Activated naive CD4-positive, alpha-beta T cell treated with anti-CD3 and anti-CD28 coated beads, Interleukin-2, amount 50 U/mL, for 24 hours (primary cell): Measurements from ENCODE around the gene MRPS5.

ENCODE experiments used
- H3K27ac Mint-ChIP-seq: one replicate; pipeline ENCODE4 v1.8.0; 2021; ENCODE audit warnings: mild to moderate bottlenecking, mixed read lengths
- H3K27me3 Mint-ChIP-seq: one replicate; pipeline ENCODE4 v1.8.0; 2021; ENCODE audit warnings: mixed read lengths
- H3K36me3 Mint-ChIP-seq: one replicate; pipeline ENCODE4 v1.8.0; 2021; ENCODE audit warnings: mixed read lengths
- H3K4me1 Mint-ChIP-seq: one replicate; pipeline ENCODE4 v1.8.0; 2021; ENCODE audit warnings: mixed read lengths
- H3K4me3 Mint-ChIP-seq: one replicate; pipeline ENCODE4 v1.8.0; 2021; ENCODE audit warnings: mild to moderate bottlenecking, mixed read lengths
- H3K9me3 Mint-ChIP-seq: one replicate; pipeline ENCODE4 v1.8.0; 2021; ENCODE audit warnings: mixed read lengths

MRPS5 gene

GRCh38 chr2:95058466-95058988 is 63.1 kb downstream of the MRPS5 start:
- peaks cover 69% of the 10 kb centered on the region for H3K4me1 Mint-ChIP-seq
- no peak overlapping the region for H3K4me3 Mint-ChIP-seq
- H3K27ac Mint-ChIP-seq: no peak overlapping the region

GRCh38 chr2:95057535-95058370 is 63.9 kb downstream of the MRPS5 start:
- Mint-ChIP-seq H3K36me3 (peaks cover 2% of the 10 kb centered on the region), H3K9me3 (no peaks in the 10 kb centered on the region), H3K4me3 (no peak overlapping the region), H3K27ac (no peak overlapping the region), H3K27me3 (no peaks in the 10 kb centered on the region), H3K4me1 (peaks cover 69% of the 10 kb centered on the region)

More at GRCh38 chr2:95058466-95058988, 63.1 kb downstream of the MRPS5 start:
- Mint-ChIP-seq H3K9me3 (no peaks in the 10 kb centered on the region), H3K27me3 (no peaks in the 10 kb centered on the region), H3K36me3 (peaks cover 2% of the 10 kb centered on the region)

GRCh38 chr2:95056461-95057459 is 64.8 kb downstream of the MRPS5 start:
- Mint-ChIP-seq H3K4me3 (no peak overlapping the region), H3K27me3 (no peaks in the 10 kb centered on the region), H3K27ac (no peak overlapping the region), H3K9me3 (no peaks in the 10 kb centered on the region), H3K36me3 (peaks cover 4% of the 10 kb centered on the region), H3K4me1 (peaks cover 68% of the 10 kb centered on the region)

GRCh38 chr2:95056044-95056443 is 65.6 kb downstream of the MRPS5 start:
- peaks cover 68% of the 10 kb centered on the region for H3K4me1 Mint-ChIP-seq
- H3K27ac Mint-ChIP-seq: peak overlapping the region; percentile 72

GRCh38 chr2:95055262-95055661 is 66.3 kb downstream of the MRPS5 start:
- H3K9me3 Mint-ChIP-seq: no peaks in the 10 kb centered on the region
- H3K27ac Mint-ChIP-seq: peak overlapping the region; percentile 76
- no peaks in the 10 kb centered on the region for H3K27me3 Mint-ChIP-seq
- H3K36me3 Mint-ChIP-seq: peaks cover 10% of the 10 kb centered on the region
- peaks cover 71% of the 10 kb centered on the region for H3K4me1 Mint-ChIP-seq
- H3K4me3 Mint-ChIP-seq: no peak overlapping the region

More at GRCh38 chr2:95056044-95056443, 65.6 kb downstream of the MRPS5 start:
- Mint-ChIP-seq H3K36me3 (peaks cover 7% of the 10 kb centered on the region), H3K4me3 (no peak overlapping the region), H3K9me3 (no peaks in the 10 kb centered on the region), H3K27me3 (no peaks in the 10 kb centered on the region)

- H3K36me3 Mint-ChIP-seq: peaks cover 10% of the 10 kb centered on the region
- H3K27ac Mint-ChIP-seq: no peak overlapping the region
- peaks cover 80% of the 10 kb centered on the region for H3K4me1 Mint-ChIP-seq
- H3K27me3 Mint-ChIP-seq: no peaks in the 10 kb centered on the region
- no peaks in the 10 kb centered on the region for H3K9me3 Mint-ChIP-seq
- no peak overlapping the region for H3K4me3 Mint-ChIP-seq
Measured at GRCh38 chr2:95054016-95054415, 67.6 kb downstream of the MRPS5 start.

- H3K4me1 Mint-ChIP-seq: peaks cover 84% of the 10 kb centered on the region
- peaks cover 12% of the 10 kb centered on the region for H3K36me3 Mint-ChIP-seq
Measured at GRCh38 chr2:95053543-95053942, 68.1 kb downstream of the MRPS5 start.

GRCh38 chr2:95052804-95053479 is 68.7 kb downstream of the MRPS5 start:
- H3K4me3 Mint-ChIP-seq: no peak overlapping the region
- peaks cover 12% of the 10 kb centered on the region for H3K36me3 Mint-ChIP-seq
- no peaks in the 10 kb centered on the region for H3K27me3 Mint-ChIP-seq
- H3K4me1 Mint-ChIP-seq: peaks cover 85% of the 10 kb centered on the region
- H3K9me3 Mint-ChIP-seq: no peaks in the 10 kb centered on the region
- H3K27ac Mint-ChIP-seq: peak overlapping the region; percentile 51

More at GRCh38 chr2:95053543-95053942, 68.1 kb downstream of the MRPS5 start:
- H3K27ac Mint-ChIP-seq: peak overlapping the region; percentile 80
- H3K9me3 Mint-ChIP-seq: no peaks in the 10 kb centered on the region
- H3K27me3 Mint-ChIP-seq: no peaks in the 10 kb centered on the region
- H3K4me3 Mint-ChIP-seq: no peak overlapping the region

GRCh38 chr2:95052307-95052706 is 69.3 kb downstream of the MRPS5 start:
- peaks cover 90% of the 10 kb centered on the region for H3K4me1 Mint-ChIP-seq
- H3K36me3 Mint-ChIP-seq: peaks cover 12% of the 10 kb centered on the region
- peak overlapping the region; percentile 82 for H3K27ac Mint-ChIP-seq
- no peak overlapping the region for H3K4me3 Mint-ChIP-seq
- H3K9me3 Mint-ChIP-seq: no peaks in the 10 kb centered on the region
- H3K27me3 Mint-ChIP-seq: no peaks in the 10 kb centered on the region

GRCh38 chr2:95051626-95052025 is 70.0 kb downstream of the MRPS5 start:
- Mint-ChIP-seq H3K36me3 (peaks cover 12% of the 10 kb centered on the region), H3K4me3 (peak overlapping the region; percentile 30), H3K27ac (peak overlapping the region; percentile 82), H3K4me1 (peaks cover 92% of the 10 kb centered on the region), H3K27me3 (no peaks in the 10 kb centered on the region), H3K9me3 (no peaks in the 10 kb centered on the region)

- no peaks in the 10 kb centered on the region for H3K9me3 Mint-ChIP-seq
- no peak overlapping the region for H3K4me3 Mint-ChIP-seq
- peak overlapping the region; percentile 17 for H3K27ac Mint-ChIP-seq
- H3K4me1 Mint-ChIP-seq: peaks cover 92% of the 10 kb centered on the region
- H3K36me3 Mint-ChIP-seq: peaks cover 12% of the 10 kb centered on the region
- H3K27me3 Mint-ChIP-seq: no peaks in the 10 kb centered on the region
Measured at GRCh38 chr2:95050385-95051300, 71.0 kb downstream of the MRPS5 start.

GRCh38 chr2:95049961-95050360 is 71.6 kb downstream of the MRPS5 start:
- Mint-ChIP-seq H3K9me3 (no peaks in the 10 kb centered on the region), H3K4me3 (no peak overlapping the region), H3K36me3 (peaks cover 12% of the 10 kb centered on the region), H3K27ac (peak overlapping the region; percentile 17), H3K4me1 (peaks cover 92% of the 10 kb centered on the region), H3K27me3 (no peaks in the 10 kb centered on the region)

- H3K4me3 Mint-ChIP-seq: no peak overlapping the region
- peaks cover 93% of the 10 kb centered on the region for H3K4me1 Mint-ChIP-seq
- H3K36me3 Mint-ChIP-seq: peaks cover 12% of the 10 kb centered on the region
- peak overlapping the region; percentile 17 for H3K27ac Mint-ChIP-seq
- H3K27me3 Mint-ChIP-seq: no peaks in the 10 kb centered on the region
- H3K9me3 Mint-ChIP-seq: no peaks in the 10 kb centered on the region
Measured at GRCh38 chr2:95049683-95049955, 72.0 kb downstream of the MRPS5 start.
